A673 (cell line): ENCODE results near the gene ING5. TPM values are rescaled to one million over a fixed set of nuclear protein-coding genes. Genes with fewer than 3 reads are reported as not detected.

Experiments
- BruUV-seq: library from RNA; stranded (reverse); fragments of 400-500 nt; replicated peaks from 2 replicates; lab custom pipeline; 2021; lab: Mats Ljungman, UMichigan
- CTCF ChIA-PET: fragments of 300-600 bp; sonication (Branson Sonifier 250); formaldehyde crosslinking; loops from one replicate; lab custom pipeline; 2022; ENCODE audit warnings: antibody characterized with exemption; lab: Charles Lee
- POLR2A ChIA-PET: fragments of 300-600 bp; sonication (Branson Sonifier 250); formaldehyde crosslinking; loops from one replicate; lab custom pipeline; 2022; ENCODE audit warnings: antibody characterized with exemption; ENCODE audit not compliant: low non-redundant PET; lab: Charles Lee
- DNase-seq: peaks from one replicate; pipeline ENCODE4 v3.0.0-alpha.2; 2015; ENCODE audit warnings: low spot score
- H3K27ac ChIP-seq: fragments of 200-600 bp; sonication (generic); 2 replicates; pipeline ENCODE4 v1.5.1; 2016; ENCODE audit warnings: mixed run types, low read depth, mild to moderate bottlenecking, mixed read lengths, antibody characterized with exemption, low read length; ENCODE audit not compliant: poor library complexity, severe bottlenecking
- H3K27me3 ChIP-seq: fragments of 200-600 bp; sonication (generic); replicated peaks from 2 replicates; pipeline ENCODE4 v1.6.1; 2017; ENCODE audit warnings: mixed run types, low read depth, mild to moderate bottlenecking, mixed read lengths, antibody characterized with exemption, low read length; ENCODE audit not compliant: insufficient read depth, poor library complexity
- H3K36me3 ChIP-seq: fragments of 200-600 bp; sonication (generic); 2 replicates; pipeline ENCODE4 v1.6.1; 2016; ENCODE audit warnings: mixed run types, mild to moderate bottlenecking, mixed read lengths, antibody characterized with exemption, low read length; ENCODE audit not compliant: insufficient read depth, poor library complexity, severe bottlenecking
- H3K4me1 ChIP-seq: fragments of 200-600 bp; sonication (generic); 2 replicates; pipeline ENCODE4 v1.6.1; 2017; ENCODE audit warnings: mixed run types, mild to moderate bottlenecking, mixed read lengths, antibody characterized with exemption, low read length; ENCODE audit not compliant: insufficient read depth, poor library complexity, severe bottlenecking
- H3K4me3 ChIP-seq: fragments of 200-600 bp; sonication (generic); 2 replicates; pipeline ENCODE4 v1.5.1; 2016; ENCODE audit warnings: low read depth, mixed run types, mild to moderate bottlenecking, mixed read lengths, low read length; ENCODE audit not compliant: poor library complexity, severe bottlenecking
- H3K9me3 ChIP-seq: fragments of 200-600 bp; sonication (generic); 2 replicates; pipeline ENCODE4 v1.6.1; 2016; ENCODE audit warnings: mixed run types, low read depth, mild to moderate bottlenecking, mixed read lengths, antibody characterized with exemption, low read length; ENCODE audit not compliant: poor library complexity, severe bottlenecking
- CTCF ChIP-seq: fragments of 300-800, 200-600 bp; sonication (generic); conservative IDR thresholded peaks from 2 replicates; pipeline ENCODE4 v1.5.1; 2017; ENCODE audit warnings: low read depth, mild to moderate bottlenecking, antibody characterized with exemption, low read length, moderate library complexity, mixed read lengths
- EZH2 ChIP-seq: fragments of 200-600 bp; sonication (generic); IDR thresholded peaks from 2 replicates; pipeline ENCODE4 v1.6.1; 2017; ENCODE audit warnings: borderline replicate concordance, low read depth, mild to moderate bottlenecking, mixed read lengths, antibody characterized with exemption, low read length; ENCODE audit not compliant: poor library complexity, severe bottlenecking
- intact Hi-C: fragments of 100-400 bp; cut with micrococcal nuclease; formaldehyde crosslinking; loops from one replicate; pipeline ENCODE4 v1.10.0; 2022; ENCODE audit not compliant: unreplicated experiment
- total RNA-seq: library from RNA; stranded (reverse); gene quantifications from 2 replicates; pipeline ENCODE4 v1.2.3, GENCODE V29; 2021

ING5 gene
- total RNA-seq, 1 experiment from 2014 or later: 70.3 TPM

GRCh38 chr2:241656190-241656741, 45.6 kb upstream of the ING5 start:
- POLR2A ChIA-PET: no interaction called here

GRCh38 chr2:241657786-241658254, 44.0 kb upstream of the ING5 start:
- H3K4me1 ChIP-seq: no peaks in the 10 kb centered on the region
- no TSS peak for BruUV-seq
- no peak overlapping the region for H3K4me3 ChIP-seq
- intact Hi-C loops: loop anchor here (5.0 kb wide), 1 partner anchor 806 kb away; no protein-coding TSS in a partner anchor
- peaks cover 52% of the 10 kb centered on the region for H3K36me3 ChIP-seq
- TF ChIP-seq CTCF (no peak), EZH2 (no peak)
- H3K9me3 ChIP-seq: no peaks in the 10 kb centered on the region
- no peak for DNase-seq
- ChIA-PET POLR2A (no interaction called here), CTCF (no interaction called here)
- H3K27ac ChIP-seq: no peak overlapping the region
- no peaks in the 10 kb centered on the region for H3K27me3 ChIP-seq

More at GRCh38 chr2:241656190-241656741, 45.6 kb upstream of the ING5 start:
- CTCF ChIA-PET: no interaction called here
- intact Hi-C loops: loop anchor here (5.0 kb wide), 1 partner anchor 804 kb away; no protein-coding TSS in a partner anchor
- no peak overlapping the region for H3K27ac ChIP-seq
- H3K36me3 ChIP-seq: peaks cover 64% of the 10 kb centered on the region
- no peaks in the 10 kb centered on the region for H3K27me3 ChIP-seq
- BruUV-seq: no TSS peak
- no peaks in the 10 kb centered on the region for H3K9me3 ChIP-seq
- no peak for TF ChIP-seq CTCF
- no peak for TF ChIP-seq EZH2
- no peak overlapping the region for H3K4me3 ChIP-seq
- DNase-seq: no peak
- no peaks in the 10 kb centered on the region for H3K4me1 ChIP-seq

GRCh38 chr2:241658296-241658695, 43.5 kb upstream of the ING5 start:
- CTCF ChIA-PET: interaction anchor here (0.6 to 0.7 kb wide), 2 partner anchors 176 to 246 kb away, joined by 3 to 6 read pairs; no protein-coding TSS in a partner anchor
- TF ChIP-seq CTCF (no peak), EZH2 (no peak)
- intact Hi-C loops: loop anchor here (5.0 kb wide), 1 partner anchor 806 kb away; no protein-coding TSS in a partner anchor
- Histone ChIP-seq H3K4me3 (no peak overlapping the region), H3K36me3 (peaks cover 51% of the 10 kb centered on the region), H3K27ac (no peak overlapping the region), H3K4me1 (no peaks in the 10 kb centered on the region), H3K9me3 (no peaks in the 10 kb centered on the region), H3K27me3 (no peaks in the 10 kb centered on the region)
- no TSS peak for BruUV-seq
- POLR2A ChIA-PET: no interaction called here
- DNase-seq: no peak
